Measurements from ENCODE around the gene PPARD. TPM values are rescaled to one million over a fixed set of nuclear protein-coding genes. Genes with fewer than 3 reads are reported as not detected.
"Not testable (repeated sequence)": the region's sequence is repeated elsewhere in the genome, so short reads cannot be mapped to it uniquely, and the experiment has no call there.

The PPARD gene
- total RNA-seq, 1 donor from 2014 or later: 9.5 TPM

DNA sequence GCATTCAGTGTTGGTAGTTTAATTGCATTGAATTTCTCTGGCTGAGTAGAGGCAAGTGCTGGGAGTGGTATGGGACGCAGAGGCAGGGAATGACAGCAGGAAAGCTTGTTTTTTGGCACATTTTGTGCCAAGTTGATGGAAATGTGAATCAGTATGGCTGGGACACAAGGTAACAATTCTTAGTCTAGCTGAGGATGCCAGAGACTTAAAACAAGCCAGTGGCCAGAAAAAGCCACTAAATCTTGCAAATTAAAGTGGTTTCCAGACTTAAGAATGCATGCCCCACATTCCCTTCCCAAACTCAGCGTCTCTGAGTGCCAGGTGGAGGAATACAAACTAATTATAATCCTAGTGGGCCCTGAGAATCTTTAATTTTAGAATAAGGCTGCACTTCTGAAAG, 35.9 kb downstream of the PPARD start:
- no peak for DNase-seq (ENCODE audit: low read depth in 2 of 2)

DNA sequence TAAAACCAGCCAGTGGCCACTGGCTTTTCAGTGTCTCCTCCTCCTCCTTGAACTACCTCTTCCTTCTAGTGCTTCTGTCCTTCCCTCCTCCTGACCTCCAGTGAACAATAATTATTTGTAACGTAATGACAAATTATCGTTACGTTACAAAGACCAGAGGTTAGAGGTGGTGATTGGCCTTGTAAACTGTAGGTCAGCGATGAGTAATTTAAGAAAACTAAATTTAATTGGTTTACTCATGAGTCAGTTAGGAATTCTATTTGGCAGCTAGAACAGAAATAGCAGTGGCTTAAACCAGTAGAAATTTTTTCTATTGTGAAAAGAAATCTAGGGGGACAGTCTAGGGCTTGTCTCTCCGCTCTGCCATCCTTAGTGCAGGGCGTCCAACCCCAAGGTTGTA, 38.8 kb downstream of the PPARD start:
- DNase-seq (ENCODE audit: low read depth in 2 of 2): no peak

DNA sequence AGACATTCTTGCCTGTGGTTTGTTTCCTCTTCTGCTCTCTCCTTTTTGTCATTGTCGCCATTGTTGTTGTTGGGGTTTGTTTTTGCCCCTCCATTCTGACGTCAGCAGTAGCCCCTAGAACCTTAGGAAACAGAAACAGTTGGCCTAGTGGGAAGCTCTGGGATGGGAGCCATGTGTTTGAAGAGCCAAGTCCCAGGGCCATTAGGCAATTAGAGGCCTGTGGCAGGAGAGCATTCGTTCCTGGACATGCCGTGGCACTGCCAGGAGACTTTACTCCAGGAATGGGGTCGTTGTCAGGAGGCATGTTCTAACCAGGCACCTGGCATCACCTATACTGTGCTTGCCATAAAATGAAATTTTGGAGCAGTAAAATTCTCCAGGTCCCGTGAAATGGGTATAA, 39.7 kb downstream of the PPARD start:
- no peak for DNase-seq (ENCODE audit: low read depth in 2 of 2)

DNA sequence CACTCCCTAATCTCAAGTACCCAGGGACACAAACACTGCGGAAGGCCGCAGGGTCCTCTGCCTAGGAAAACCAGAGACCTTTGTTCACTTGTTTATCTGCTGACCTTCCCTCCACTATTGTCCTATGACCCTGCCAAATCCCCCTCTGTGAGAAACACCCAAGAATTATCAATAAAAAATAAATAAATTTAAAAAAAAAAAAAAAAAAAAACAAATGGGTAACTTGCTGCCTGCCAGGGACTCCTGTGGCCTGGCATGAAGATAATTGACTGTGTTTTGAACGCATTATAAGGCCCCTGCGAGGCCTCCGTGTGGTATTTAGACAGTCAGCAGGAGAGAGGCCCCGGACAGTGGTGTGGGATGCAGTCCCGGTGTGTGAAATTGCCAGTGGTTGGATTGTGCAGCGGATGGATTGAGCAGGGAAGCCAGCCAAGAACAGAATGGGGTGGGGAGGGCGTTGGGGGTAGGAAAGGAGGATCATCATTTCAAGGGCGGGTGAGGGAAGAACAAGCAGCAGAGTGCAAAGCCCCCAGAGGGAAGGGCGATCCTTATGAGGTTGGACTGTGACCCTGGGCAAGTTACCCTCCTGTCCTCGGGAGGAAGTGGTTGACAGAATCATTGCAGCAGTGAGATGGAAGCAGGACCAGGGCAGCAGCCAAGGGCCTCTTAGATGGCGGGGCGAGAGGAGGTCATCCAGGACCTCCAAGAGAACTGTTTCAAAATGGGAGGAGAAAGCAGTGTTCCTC, 43.3 kb downstream of the PPARD start:
- no peak for DNase-seq (ENCODE audit: low read depth in 2 of 2)

DNA sequence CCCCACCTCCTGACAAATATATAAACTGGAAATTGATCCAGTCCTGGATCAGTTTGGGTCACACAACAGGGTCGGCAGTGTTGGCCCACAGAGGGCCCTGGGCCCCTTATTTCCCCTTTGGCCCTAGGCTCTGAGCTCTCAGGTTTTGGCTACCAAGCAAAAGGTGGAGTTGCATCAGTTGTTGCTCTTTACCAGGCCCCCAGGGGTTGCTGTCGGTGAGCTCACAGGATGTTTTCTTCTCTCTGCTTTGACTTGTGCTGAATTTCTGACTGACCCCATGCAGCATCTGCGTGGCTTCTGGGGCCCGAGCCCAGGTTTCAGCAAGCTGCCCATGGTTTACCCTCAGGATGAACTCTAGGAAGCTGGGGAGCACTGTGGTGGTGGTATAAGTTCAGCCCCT, 44.6 kb downstream of the PPARD start:
- peak in 1 of 2 donors; percentile 53 for DNase-seq (ENCODE audit: low read depth in 2 of 2)

DNA sequence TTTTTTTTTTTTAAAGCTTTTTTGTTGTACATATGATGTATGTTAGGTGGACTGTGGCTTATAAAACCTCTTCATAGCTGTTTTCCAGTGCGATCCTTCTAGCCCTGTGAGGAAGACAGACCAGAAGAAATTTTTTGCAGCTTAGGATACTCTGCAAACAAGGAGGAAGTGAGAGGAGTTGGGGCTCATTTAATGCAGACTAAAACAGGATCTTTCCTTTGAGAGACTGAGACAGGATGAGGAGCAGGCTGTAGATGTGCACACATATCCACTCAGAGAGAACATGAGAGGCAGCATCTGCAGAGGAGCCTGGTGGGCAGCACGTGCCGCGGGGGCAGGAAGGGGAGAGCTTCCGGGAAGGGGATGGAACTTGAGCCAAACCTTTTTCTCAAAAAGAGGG, 45.7 kb downstream of the PPARD start:
- DNase-seq (ENCODE audit: low read depth in 2 of 2): no peak

DNA sequence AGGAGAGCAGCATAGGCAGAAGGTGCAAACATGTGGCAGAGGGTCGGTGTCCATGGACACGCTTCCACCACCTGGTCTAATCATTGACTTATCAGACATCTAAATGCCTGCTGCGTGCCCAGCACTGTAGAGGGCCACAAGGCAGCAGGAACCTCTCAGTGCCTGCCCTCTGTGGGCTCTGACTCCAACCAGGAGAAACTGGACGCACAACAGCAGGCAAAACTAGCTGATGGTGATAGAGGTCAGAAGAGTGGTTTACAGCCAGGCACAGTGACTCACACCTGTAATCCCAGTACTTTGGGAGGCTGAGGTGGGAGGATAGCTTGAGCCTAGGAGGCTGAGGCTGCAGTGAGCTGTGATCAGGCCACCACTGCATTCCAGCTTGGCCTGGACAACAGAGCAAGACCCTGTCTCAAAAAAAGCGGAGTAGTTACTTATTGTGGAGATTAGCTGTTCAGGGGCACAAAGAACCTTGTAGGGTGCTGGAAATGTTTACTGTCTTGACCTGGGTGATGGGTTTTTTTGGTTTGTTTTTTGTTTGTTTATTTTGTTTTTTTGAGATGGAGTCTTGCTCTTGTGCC, 46.5 kb downstream of the PPARD start:
- no peak for DNase-seq (ENCODE audit: low read depth in 2 of 2)

DNA sequence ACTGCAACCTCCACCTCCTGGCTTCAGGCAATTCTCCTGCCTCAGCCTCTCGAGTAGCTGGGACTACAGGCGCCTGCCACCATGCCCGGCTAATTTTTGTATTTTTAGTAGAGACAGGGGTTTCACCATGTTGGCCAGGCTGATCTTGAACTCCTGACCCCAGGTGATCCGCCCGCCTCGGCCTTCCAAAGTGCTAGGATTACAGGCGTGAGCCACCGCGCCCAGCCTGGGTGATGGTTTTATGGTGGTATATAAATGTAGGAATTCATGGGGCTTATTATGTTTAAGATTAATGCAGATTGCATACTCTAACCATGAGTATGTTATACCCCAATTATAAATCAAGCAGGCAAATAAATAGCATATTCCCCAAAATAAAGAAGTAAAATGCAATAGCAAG, 47.0 kb downstream of the PPARD start:
- not testable (repeated sequence) for DNase-seq (ENCODE audit: low read depth in 2 of 2)

DNA sequence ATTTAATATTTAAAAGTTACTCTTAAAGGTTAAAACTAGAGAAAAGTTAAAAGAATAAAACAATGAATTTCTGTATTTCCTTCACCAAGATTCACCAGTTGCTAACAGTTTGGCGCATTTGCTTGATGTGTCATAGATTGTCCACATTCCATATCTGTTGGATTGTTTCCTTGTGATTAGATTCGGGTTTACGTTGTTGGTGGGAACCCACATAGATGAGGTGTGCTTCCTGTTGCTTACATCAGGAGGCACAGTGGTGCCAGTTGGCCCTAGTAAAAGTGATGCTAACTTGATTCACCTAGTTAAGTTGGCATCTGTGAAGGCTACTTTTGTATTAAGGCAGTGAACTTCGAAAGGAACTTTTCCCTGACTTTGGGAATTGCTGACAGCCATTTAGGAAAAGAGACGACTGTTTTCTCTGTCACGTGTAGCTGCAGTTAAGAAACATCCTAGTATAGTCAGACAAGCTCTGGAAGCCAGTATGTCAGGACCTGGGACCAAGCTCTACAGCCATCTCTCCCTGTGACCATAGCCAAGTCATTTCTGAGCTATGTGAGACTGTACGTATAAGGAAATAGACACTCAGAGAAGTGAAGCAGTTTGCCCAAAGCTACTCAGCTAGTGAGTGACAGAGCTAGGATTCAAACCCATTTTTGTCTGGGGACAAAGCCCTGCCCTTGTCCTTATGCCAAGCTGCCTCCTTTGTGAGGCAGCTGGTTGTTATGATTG, 49.0 kb downstream of the PPARD start:
- peak; percentile 93 to 94 for DNase-seq (ENCODE audit: low read depth in 2 of 2)

DNA sequence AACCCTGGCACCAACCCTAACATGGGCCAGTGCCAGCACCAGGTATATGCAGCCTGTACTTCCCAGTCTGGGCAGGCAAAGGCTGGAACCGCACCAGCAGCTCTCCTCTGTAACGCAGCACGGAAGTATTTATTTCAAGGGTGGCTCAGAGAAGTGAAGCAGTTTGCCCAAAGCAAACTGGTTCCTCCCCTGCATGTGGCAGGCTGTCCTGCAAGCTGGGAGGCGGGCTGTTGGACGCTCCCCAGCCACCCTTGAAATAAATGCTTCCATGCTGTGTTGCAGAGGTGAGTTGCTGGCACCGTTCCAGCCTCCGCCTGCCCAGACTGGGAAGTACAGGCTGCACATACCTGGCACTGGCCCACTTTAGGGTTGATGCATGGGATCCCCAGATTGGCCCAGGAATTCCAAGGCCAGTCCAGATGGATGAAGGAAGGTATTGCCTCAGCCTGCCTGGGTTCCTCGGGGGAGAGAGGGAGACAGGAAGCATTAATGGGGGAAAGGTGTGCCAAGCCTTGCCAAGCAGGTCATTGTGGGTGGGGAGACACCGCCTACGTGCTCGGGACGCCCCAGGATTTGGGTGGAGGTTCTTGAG, 49.8 kb downstream of the PPARD start:
- peak in 1 of 2 donors; percentile 51 for DNase-seq (ENCODE audit: low read depth in 2 of 2)

DNA sequence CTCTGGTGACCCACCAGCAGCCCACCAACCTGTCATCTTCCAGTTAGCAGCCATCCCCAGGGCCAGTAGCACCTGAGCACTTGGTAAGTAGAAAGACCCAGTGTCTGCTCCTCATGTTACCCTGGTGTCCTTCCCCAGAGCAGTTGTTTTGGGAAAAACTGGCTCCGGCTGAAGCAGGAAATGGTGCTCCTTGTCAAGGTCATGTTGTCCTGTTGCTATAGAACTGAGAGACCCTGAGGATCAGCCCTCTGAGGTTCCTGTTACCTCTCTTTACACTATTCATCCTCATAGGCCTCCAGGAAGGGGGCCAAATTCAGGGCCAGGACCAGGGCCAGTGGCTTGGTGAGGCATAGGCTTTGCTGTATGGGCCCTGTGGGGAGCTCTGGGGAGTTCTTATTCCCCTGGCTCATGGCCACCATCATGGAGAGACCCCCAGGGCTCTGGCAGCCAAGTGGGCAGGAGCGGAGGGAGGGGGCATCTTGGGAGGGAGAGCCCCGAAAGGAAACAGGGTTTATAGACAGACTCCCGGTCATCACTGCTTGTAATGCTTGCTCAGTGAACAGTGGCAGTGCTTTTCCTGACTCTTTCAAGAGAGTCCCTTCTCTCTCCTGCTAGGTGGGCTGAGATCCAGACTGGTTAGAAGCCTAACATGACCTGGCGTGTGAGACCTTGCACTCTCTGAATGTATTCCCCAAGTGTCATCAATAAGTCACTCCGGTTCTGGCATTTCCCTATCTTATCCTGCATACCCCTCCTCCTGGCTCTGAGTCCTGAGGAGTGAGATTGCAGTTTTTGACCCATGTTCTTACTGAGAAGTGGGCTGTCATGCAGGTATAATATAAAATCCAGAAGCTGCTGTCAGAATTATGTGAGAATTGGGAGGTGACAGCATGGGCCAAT, 50.7 kb downstream of the PPARD start:
- peak; percentile 31 to 64 for DNase-seq (ENCODE audit: low read depth in 2 of 2)

DNA sequence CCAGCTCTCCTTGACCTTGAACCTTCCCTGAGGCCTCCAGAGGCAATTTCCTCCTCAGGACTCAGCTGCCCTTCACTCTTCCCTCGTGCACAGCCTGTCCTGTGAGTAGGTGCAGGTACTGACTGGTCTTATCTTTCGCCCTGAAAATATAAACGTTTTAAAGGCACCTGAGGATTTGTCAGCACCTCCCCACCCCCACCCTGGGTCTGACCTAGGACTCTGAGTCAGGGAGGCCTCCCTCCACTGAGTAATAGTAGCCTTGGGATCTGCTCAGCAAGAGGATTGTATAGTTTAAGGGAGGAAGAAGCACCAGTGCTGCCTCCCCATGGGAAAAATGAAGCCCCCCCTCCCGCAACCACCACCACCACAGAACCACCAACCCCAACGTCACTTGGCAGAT, 54.6 kb downstream of the PPARD start:
- DNase-seq (ENCODE audit: low read depth in 2 of 2): no peak

DNA sequence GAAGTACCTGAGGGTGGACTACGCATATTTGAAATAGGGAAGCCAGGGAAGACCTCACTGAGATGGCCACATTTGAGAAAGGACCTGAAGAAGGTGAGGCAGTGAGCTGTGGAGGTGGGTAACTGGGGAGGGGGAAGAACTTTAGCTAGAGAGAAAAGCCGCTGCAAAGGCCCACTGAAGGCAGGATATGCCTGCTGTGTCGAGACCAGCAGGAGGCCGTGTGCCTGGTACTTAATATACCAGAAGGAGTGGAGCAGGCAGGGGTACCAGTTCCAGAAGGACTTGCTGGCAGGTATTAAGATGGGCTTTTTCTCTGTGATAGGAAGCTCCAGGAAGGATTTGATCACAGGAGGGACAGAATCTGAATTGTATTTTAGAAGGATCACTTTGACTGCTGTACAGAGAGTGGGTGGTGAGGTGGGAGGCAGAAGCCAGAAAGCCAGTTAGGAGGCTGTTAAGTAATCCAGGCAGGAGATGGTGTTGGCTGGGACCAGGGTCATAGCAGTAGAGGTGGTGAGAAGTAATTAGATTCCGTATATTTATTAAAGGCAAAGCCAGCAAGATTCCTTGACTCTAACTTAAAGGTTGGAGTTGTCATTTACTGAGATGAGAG, 55.6 kb downstream of the PPARD start:
- no peak for DNase-seq (ENCODE audit: low read depth in 2 of 2)

DNA sequence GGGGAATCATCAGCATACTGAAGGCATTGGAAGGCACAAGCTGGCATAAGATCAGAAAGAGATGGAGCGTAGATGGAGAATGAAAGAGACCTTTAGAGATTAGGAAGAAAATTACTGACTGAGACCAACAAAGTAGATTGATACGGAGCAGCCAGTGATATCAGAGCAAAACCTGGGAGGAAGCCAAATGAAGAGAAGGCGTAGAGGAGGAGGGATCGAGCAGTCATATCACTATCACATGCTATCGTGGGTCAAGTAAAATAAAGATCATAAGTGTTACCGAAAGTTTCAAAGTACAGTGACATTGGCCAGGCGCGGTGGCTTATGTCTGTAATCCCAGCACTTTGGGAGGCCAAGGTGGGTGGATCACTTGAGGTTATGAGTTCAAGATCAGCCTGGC, 56.2 kb downstream of the PPARD start:
- no peak for DNase-seq (ENCODE audit: low read depth in 2 of 2)

DNA sequence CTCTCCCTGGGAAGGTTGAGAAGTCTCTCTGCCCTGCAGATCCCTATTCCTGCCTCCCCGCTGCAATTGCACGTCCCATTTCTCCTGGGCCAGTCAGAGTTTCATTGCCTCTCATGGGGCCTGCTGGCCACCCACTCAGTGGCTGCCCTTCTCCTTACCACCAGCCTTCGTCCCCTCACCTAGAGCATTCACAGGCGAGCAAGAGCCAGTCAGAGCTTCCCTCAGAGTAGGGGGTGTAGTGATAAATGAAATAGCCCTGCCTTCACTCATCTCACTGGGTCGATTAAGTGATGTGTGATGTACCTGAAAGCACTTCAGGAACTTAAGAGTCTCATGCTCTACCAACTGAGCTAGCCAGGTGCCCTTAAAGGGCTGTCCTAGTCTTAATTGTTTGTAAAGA, 57.8 kb downstream of the PPARD start:
- DNase-seq (ENCODE audit: low read depth in 2 of 2): no peak

DNA sequence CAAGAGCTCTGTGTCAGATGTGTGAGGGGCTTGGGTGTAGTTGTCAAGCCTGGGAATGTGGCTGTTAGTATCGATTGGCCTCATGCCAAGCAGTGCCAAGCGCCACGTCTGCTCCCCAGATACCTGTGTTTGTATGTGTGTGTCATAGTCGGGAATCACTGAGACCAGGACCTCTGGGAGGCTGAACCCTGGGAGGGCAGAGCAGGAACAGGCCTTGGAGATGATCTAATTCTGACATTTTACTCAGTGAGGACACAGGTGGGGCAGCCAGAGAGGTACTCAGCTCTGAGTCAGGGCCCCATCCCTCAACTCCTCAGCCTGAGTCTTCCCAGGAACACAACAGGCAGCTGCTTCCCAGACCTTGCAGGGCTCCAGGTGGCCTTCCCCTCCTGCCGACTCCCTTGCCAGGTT, 58.5 kb downstream of the PPARD start:
- no peak for DNase-seq (ENCODE audit: low read depth in 2 of 2)

DNA sequence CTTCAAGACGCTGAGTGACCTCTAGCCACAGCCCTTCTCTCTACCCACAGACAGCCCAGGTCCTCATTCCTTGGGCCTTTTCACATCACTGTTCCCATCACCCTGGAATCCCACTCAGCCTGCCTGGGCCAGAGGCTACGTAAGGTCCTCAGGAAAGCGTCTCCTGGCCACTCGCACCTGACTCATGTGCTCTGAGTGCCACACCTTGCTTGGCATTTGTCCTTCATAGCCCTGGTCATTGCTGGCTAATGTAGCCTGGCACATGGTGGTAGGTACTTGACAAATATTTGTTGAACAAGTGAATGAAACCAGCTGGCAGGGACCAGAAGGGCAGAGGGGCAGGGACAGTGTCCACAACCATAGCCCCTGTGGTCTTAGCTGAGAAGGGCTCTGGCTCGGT, 59.2 kb downstream of the PPARD start:
- no peak for DNase-seq (ENCODE audit: low read depth in 2 of 2)

DNA sequence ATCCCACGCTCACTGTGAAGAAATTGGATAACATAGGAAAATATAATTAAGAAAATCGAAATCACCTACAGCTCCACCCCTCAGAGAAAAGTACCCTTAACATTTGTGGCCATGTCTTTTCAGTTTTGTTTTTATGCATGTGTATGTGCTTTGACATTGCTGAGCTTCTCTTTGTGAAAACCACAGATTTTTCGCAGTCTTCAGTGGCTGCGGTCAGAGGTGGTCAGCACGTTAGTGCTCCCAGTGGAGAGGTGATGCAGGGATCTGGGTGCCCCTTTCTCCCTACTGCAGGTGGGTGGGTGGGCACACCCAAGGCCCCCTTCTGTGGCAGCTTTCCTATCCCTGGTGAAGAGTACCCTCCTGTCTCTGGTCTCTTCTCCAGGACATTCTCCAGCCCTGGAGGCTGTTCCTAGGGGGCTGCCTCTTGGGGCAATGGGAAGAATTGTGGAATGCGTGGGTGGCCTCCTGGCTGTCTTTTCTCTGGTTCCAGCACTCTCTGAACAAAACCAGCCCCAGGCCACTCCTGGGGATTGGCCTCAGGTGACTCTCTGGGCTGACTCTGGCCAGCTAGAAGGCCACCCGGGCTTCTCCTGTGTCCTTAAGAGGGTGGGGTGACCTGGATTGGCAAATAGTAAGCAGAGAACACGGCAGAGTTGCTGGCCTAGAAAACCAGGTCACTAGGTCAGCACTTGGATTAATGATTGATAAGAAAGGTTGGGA, 59.9 kb downstream of the PPARD start:
- DNase-seq (ENCODE audit: low read depth in 2 of 2): no peak

DNA sequence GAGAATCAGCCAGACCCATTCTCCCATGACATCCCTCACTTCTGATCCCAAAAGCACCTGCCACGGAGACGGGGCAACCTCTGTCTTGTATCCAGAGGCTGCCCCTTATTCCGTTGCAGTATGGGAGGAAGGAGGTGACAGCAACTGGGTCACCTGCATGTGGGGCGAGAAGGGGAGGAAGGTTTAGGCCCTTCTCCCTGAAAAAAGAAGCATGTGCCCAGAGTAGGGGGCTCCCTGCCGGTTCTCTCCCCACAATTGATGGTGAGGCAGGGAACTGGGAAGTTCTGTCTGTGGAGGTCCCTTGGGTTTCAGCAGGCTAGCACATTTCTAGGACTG, 60.5 kb downstream of the PPARD start:
- DNase-seq (ENCODE audit: low read depth in 2 of 2): no peak

All from lung microvascular endothelial cell (primary cell).